ENCODE results near the gene CORO1C. TPM values are rescaled to one million over a fixed set of nuclear protein-coding genes. Genes with fewer than 3 reads are reported as not detected.

Gene CORO1C
- total and polyA plus RNA-seq, 4 donors = 23.2 to 58.6 (median 41.9) TPM

- Histone ChIP-seq H3K27ac (ENCODE audit: low read depth in 1 of 2, low read length in 2 of 2) (no peak overlapping the region), H3K4me1 (ENCODE audit: control insufficient read depth in 4 of 4, insufficient read depth in 4 of 4, low read length in 3 of 4) (no peaks in the 10 kb centered on the region), H3K9ac (ENCODE audit: low read depth in 1 of 2, low read length in 2 of 2) (no peak overlapping the region), H3K4me3 (ENCODE audit: low read depth in 1 of 3, low read length in 3 of 3) (no peak overlapping the region), H3K9me3 (ENCODE audit: control insufficient read depth in 4 of 4, low read length in 3 of 4) (no peaks in the 10 kb centered on the region), H3K27me3 (ENCODE audit: control insufficient read depth in 4 of 4, insufficient read depth in 4 of 4, low read length in 3 of 4) (no peaks in the 10 kb centered on the region), H3K36me3 (ENCODE audit: control insufficient read depth in 4 of 4, insufficient read depth in 3 of 4, low read depth in 1 of 4, low read length in 3 of 4) (no peaks in the 10 kb centered on the region)
- 97% methylated on average over 11 of the region's 11 CpGs for WGBS
- TF ChIP-seq FOXA2 (IDR thresholded peaks at IDR 0.05) = no peak
- no peak for TF ChIP-seq TAF1 (conservative IDR thresholded peaks at IDR 0.05)
- TF ChIP-seq HNF4G (IDR thresholded peaks at IDR 0.05) = no peak
- no peak for TF ChIP-seq GABPA (IDR thresholded peaks at IDR 0.05 in 1 of 2, conservative IDR thresholded peaks at IDR 0.05 in 1 of 2)
- TF ChIP-seq FOXA1 (IDR thresholded peaks at IDR 0.05) = no peak
- TF ChIP-seq, protein P1, sequence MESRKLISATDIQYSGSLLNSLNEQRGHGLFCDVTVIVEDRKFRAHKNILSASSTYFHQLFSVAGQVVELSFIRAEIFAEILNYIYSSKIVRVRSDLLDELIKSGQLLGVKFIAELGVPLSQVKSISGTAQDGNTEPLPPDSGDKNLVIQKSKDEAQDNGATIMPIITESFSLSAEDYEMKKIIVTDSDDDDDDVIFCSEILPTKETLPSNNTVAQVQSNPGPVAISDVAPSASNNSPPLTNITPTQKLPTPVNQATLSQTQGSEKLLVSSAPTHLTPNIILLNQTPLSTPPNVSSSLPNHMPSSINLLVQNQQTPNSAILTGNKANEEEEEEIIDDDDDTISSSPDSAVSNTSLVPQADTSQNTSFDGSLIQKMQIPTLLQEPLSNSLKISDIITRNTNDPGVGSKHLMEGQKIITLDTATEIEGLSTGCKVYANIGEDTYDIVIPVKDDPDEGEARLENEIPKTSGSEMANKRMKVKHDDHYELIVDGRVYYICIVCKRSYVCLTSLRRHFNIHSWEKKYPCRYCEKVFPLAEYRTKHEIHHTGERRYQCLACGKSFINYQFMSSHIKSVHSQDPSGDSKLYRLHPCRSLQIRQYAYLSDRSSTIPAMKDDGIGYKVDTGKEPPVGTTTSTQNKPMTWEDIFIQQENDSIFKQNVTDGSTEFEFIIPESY (IDR thresholded peaks at IDR 0.05) = no peak
- TF ChIP-seq MAX (IDR thresholded peaks at IDR 0.05) = no peak
- TF ChIP-seq, protein P2, sequence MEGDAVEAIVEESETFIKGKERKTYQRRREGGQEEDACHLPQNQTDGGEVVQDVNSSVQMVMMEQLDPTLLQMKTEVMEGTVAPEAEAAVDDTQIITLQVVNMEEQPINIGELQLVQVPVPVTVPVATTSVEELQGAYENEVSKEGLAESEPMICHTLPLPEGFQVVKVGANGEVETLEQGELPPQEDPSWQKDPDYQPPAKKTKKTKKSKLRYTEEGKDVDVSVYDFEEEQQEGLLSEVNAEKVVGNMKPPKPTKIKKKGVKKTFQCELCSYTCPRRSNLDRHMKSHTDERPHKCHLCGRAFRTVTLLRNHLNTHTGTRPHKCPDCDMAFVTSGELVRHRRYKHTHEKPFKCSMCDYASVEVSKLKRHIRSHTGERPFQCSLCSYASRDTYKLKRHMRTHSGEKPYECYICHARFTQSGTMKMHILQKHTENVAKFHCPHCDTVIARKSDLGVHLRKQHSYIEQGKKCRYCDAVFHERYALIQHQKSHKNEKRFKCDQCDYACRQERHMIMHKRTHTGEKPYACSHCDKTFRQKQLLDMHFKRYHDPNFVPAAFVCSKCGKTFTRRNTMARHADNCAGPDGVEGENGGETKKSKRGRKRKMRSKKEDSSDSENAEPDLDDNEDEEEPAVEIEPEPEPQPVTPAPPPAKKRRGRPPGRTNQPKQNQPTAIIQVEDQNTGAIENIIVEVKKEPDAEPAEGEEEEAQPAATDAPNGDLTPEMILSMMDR (IDR thresholded peaks at IDR 0.05; ENCODE audit: low read depth, low read length, missing input control) = no peak
- no peak for TF ChIP-seq EGR1 (IDR thresholded peaks at IDR 0.05; ENCODE audit: low read depth in 2 of 2)
- TF ChIP-seq YY1 (IDR thresholded peaks at IDR 0.05) = no peak
- no peak for TF ChIP-seq NR2F2 (IDR thresholded peaks at IDR 0.05)
- no peak for TF ChIP-seq RXRA (IDR thresholded peaks at IDR 0.05)
- TF ChIP-seq JUND (IDR thresholded peaks at IDR 0.05) = no peak
- TF ChIP-seq, protein P3, sequence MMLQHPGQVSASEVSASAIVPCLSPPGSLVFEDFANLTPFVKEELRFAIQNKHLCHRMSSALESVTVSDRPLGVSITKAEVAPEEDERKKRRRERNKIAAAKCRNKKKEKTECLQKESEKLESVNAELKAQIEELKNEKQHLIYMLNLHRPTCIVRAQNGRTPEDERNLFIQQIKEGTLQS (IDR thresholded peaks at IDR 0.05) = no peak
- TF ChIP-seq HNF4A (conservative IDR thresholded peaks at IDR 0.05) = no peak
- TF ChIP-seq RAD21 (IDR thresholded peaks at IDR 0.05) = no peak
- TF ChIP-seq, protein P4, sequence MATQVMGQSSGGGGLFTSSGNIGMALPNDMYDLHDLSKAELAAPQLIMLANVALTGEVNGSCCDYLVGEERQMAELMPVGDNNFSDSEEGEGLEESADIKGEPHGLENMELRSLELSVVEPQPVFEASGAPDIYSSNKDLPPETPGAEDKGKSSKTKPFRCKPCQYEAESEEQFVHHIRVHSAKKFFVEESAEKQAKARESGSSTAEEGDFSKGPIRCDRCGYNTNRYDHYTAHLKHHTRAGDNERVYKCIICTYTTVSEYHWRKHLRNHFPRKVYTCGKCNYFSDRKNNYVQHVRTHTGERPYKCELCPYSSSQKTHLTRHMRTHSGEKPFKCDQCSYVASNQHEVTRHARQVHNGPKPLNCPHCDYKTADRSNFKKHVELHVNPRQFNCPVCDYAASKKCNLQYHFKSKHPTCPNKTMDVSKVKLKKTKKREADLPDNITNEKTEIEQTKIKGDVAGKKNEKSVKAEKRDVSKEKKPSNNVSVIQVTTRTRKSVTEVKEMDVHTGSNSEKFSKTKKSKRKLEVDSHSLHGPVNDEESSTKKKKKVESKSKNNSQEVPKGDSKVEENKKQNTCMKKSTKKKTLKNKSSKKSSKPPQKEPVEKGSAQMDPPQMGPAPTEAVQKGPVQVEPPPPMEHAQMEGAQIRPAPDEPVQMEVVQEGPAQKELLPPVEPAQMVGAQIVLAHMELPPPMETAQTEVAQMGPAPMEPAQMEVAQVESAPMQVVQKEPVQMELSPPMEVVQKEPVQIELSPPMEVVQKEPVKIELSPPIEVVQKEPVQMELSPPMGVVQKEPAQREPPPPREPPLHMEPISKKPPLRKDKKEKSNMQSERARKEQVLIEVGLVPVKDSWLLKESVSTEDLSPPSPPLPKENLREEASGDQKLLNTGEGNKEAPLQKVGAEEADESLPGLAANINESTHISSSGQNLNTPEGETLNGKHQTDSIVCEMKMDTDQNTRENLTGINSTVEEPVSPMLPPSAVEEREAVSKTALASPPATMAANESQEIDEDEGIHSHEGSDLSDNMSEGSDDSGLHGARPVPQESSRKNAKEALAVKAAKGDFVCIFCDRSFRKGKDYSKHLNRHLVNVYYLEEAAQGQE (IDR thresholded peaks at IDR 0.05) = no peak
- DNase-seq (ENCODE audit: low spot score) = no peak
Measured at GRCh38 chr12:108761226-108761625, 29.9 kb upstream of the CORO1C start.

DNA sequence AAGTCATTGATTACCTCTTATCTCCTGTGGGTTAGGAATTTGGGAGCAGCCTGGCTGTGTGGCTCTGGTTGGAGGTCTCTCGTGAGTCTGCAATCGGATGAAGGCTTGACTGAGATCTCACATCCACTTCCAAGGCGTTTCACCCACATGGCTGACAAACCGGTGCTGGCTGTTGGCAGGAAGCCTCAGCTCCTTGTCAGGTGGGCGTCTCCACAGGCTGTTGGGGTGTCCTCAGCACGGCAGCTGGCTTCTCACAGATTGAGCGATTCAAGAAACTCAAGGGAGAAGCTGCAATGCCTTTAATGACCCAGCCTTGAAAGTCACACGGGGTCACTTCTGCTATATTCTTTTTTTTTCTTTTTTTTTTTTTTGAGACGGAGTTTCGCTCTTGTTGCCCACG lies 28.6 kb upstream of the CORO1C start:
- DNase-seq (ENCODE audit: low spot score) = no peak
- H3K27me3 ChIP-seq (ENCODE audit: control insufficient read depth in 4 of 4, insufficient read depth in 4 of 4, low read length in 3 of 4) = no peaks in the 10 kb centered on the region
- no peaks in the 10 kb centered on the region for H3K36me3 ChIP-seq (ENCODE audit: control insufficient read depth in 4 of 4, insufficient read depth in 3 of 4, low read depth in 1 of 4, low read length in 3 of 4)
- no peak overlapping the region for H3K4me3 ChIP-seq (ENCODE audit: low read depth in 1 of 3, low read length in 3 of 3)
- no peaks in the 10 kb centered on the region for H3K9me3 ChIP-seq (ENCODE audit: control insufficient read depth in 4 of 4, low read length in 3 of 4)
- no peak overlapping the region for H3K9ac ChIP-seq (ENCODE audit: low read depth in 1 of 2, low read length in 2 of 2)
- no peak overlapping the region for H3K27ac ChIP-seq (ENCODE audit: low read depth in 1 of 2, low read length in 2 of 2)
- WGBS = 83% methylated on average over 11 of the region's 11 CpGs
- H3K4me1 ChIP-seq (ENCODE audit: control insufficient read depth in 4 of 4, insufficient read depth in 4 of 4, low read length in 3 of 4) = no peaks in the 10 kb centered on the region
- TF ChIP-seq RXRA (IDR thresholded peaks at IDR 0.05) (no peak), SP1 (IDR thresholded peaks at IDR 0.05) (no peak), MAX (IDR thresholded peaks at IDR 0.05) (no peak), FOXA1 (IDR thresholded peaks at IDR 0.05) (no peak), FOXA2 (IDR thresholded peaks at IDR 0.05) (no peak), RAD21 (IDR thresholded peaks at IDR 0.05) (no peak), YY1 (IDR thresholded peaks at IDR 0.05) (no peak), HNF4G (IDR thresholded peaks at IDR 0.05) (no peak), HNF4A (conservative IDR thresholded peaks at IDR 0.05) (no peak), GABPA (IDR thresholded peaks at IDR 0.05 in 1 of 2, conservative IDR thresholded peaks at IDR 0.05 in 1 of 2) (no peak), TAF1 (conservative IDR thresholded peaks at IDR 0.05) (no peak), EGR1 (IDR thresholded peaks at IDR 0.05; ENCODE audit: low read depth in 2 of 2) (no peak), NR2F2 (IDR thresholded peaks at IDR 0.05) (no peak)
- TF ChIP-seq, protein P4 (IDR thresholded peaks at IDR 0.05) = no peak
- TF ChIP-seq, protein P3 (IDR thresholded peaks at IDR 0.05) = no peak

All from liver (tissue), 9 donors.